H1 (cell line): ENCODE results near the gene STEAP2. TPM values are rescaled to one million over a fixed set of nuclear protein-coding genes. Genes with fewer than 3 reads are reported as not detected.

Experiments used
- CTCF ChIA-PET: fragments of 300-600 bp; sonication (Branson Sonifier 250); formaldehyde crosslinking; loops from one replicate; lab custom pipeline; 2021; ENCODE audit not compliant: partially characterized antibody; lab: Charles Lee
- POLR2A ChIA-PET: fragments of 300-600 bp; sonication (Branson Sonifier 250); formaldehyde crosslinking; loops from one replicate; lab custom pipeline; 2021; ENCODE audit warnings: inconsistent platforms; ENCODE audit not compliant: partially characterized antibody; lab: Charles Lee
- DNase-seq, 2 experiments: peaks; one replicate each; pipeline versions ENCODE4 v3.0.0 to v3.0.0-alpha.2; 2010 to 2022; ENCODE audit warnings: low spot score in 2 of 2, low read depth in 1 of 2, mixed read lengths in 1 of 2
- FAIRE-seq: peaks from 2 replicates; lab custom pipeline; 2011; peaks lifted over from hg19 to GRCh38; lab: Jason Lieb, UNC
- H2AFZ ChIP-seq: 2 replicates; pipeline ENCODE4 v1.8.1; 2012; ENCODE audit warnings: low read length, inconsistent platforms
- H2AK5ac ChIP-seq: 2 replicates; pipeline ENCODE4 v1.6.1; 2013; ENCODE audit warnings: low read depth, low read length
- H2BK120ac ChIP-seq: replicated peaks from 2 replicates; pipeline ENCODE3; 2013; ENCODE audit warnings: low read depth, low read length, inconsistent platforms
- H2BK12ac ChIP-seq: 2 replicates; pipeline ENCODE4 v1.6.1; 2013; ENCODE audit warnings: low read depth, low read length
- H2BK15ac ChIP-seq: 2 replicates; pipeline ENCODE4 v1.6.1; 2013; ENCODE audit warnings: low read length
- H2BK20ac ChIP-seq: 2 replicates; pipeline ENCODE4 v1.6.1; 2013; ENCODE audit warnings: low read length
- H2BK5ac ChIP-seq: 2 replicates; pipeline ENCODE4 v1.6.1; 2013; ENCODE audit warnings: low read depth, low read length
- H3K14ac ChIP-seq: 2 replicates; pipeline ENCODE4 v1.6.1; 2013; ENCODE audit warnings: inconsistent platforms; ENCODE audit not compliant: insufficient read length
- H3K18ac ChIP-seq: 2 replicates; pipeline ENCODE4 v1.6.1; 2013; ENCODE audit warnings: low read length; ENCODE audit errors: extremely low read depth
- H3K23ac ChIP-seq: 2 replicates; pipeline ENCODE4 v1.6.1; 2013; ENCODE audit warnings: inconsistent platforms; ENCODE audit not compliant: insufficient read length
- H3K23me2 ChIP-seq: 2 replicates; pipeline ENCODE4 v1.6.1; 2013; ENCODE audit warnings: low read depth, low read length
- H3K27ac ChIP-seq: 2 replicates; pipeline ENCODE4 v1.6.1; 2011; ENCODE audit warnings: low read depth, low read length, inconsistent platforms
- H3K27me3 ChIP-seq, 4 experiments: replicated peaks in 1 of 4; 1 replicate in 1 of 4; 2 replicates in 3 of 4; pipeline versions ENCODE4 v1.6.1 to v1.8.1; 2011 to 2013; ENCODE audit warnings: low read length in 3 of 4, mild to moderate bottlenecking in 3 of 4, inconsistent platforms in 2 of 4, mixed read lengths in 2 of 4, moderate library complexity in 1 of 4; ENCODE audit not compliant: control insufficient read depth in 3 of 4, insufficient read depth in 3 of 4; ENCODE audit errors: extremely low read depth in 1 of 4
- H3K36me3 ChIP-seq, 4 experiments: 2 replicates each; pipeline versions ENCODE4 v1.6.1 to v1.8.1; 2011 to 2013; ENCODE audit warnings: mild to moderate bottlenecking in 4 of 4, low read length in 3 of 4, moderate library complexity in 2 of 4, control low read depth in 1 of 4, inconsistent platforms in 1 of 4; ENCODE audit not compliant: insufficient read depth in 4 of 4, control insufficient read depth in 2 of 4
- H3K4ac ChIP-seq: replicated peaks from 2 replicates; pipeline ENCODE3; 2013; ENCODE audit warnings: low read length, low read depth, mixed read lengths, inconsistent platforms; ENCODE audit not compliant: insufficient read length
- H3K4me1 ChIP-seq, 4 experiments: replicated peaks in 1 of 4; 1 replicate in 1 of 4; 2 replicates in 3 of 4; pipeline versions ENCODE4 v1.6.1 to v1.8.1; 2011 to 2013; ENCODE audit warnings: low read length in 3 of 4, inconsistent platforms in 2 of 4, mixed read lengths in 1 of 4; ENCODE audit not compliant: insufficient read depth in 4 of 4, control insufficient read depth in 3 of 4
- H3K4me2 ChIP-seq, 2 experiments: 2 replicates each; pipeline versions ENCODE4 v1.6.1 to v1.8.1; 2011 to 2013; ENCODE audit warnings: low read depth in 2 of 2, low read length in 2 of 2, control low read depth in 1 of 2, inconsistent platforms in 1 of 2, mild to moderate bottlenecking in 1 of 2; ENCODE audit not compliant: insufficient read depth in 1 of 2
- H3K4me3 ChIP-seq, 4 experiments: fragments of 200-600, 300-600 bp in 1 of 4; sonication (generic), shearing (Covaris generic), sonication (Bioruptor Twin) in 1 of 4; 2 replicates each; pipeline versions ENCODE4 v1.5.1 to v1.8.1; 2011 to 2016; ENCODE audit warnings: low read length in 4 of 4, low read depth in 3 of 4, control low read depth in 2 of 4, inconsistent platforms in 2 of 4, mild to moderate bottlenecking in 2 of 4, mixed read lengths in 1 of 4, moderate library complexity in 1 of 4; ENCODE audit not compliant: insufficient read depth in 2 of 4; ENCODE audit errors: extremely low read depth in 1 of 4
- H3K56ac ChIP-seq: replicated peaks from 2 replicates; pipeline ENCODE3; 2013; ENCODE audit warnings: low read depth, mild to moderate bottlenecking, mixed read lengths, low read length, inconsistent platforms; ENCODE audit not compliant: insufficient read length
- H3K79me1 ChIP-seq: 2 replicates; pipeline ENCODE4 v1.6.1; 2013; ENCODE audit warnings: low read depth, low read length, control low read depth
- H3K79me2 ChIP-seq, 2 experiments: 2 replicates each; pipeline versions ENCODE4 v1.6.1 to v1.8.1; 2012 to 2013; ENCODE audit warnings: low read length in 2 of 2, mild to moderate bottlenecking in 2 of 2, inconsistent platforms in 1 of 2; ENCODE audit not compliant: insufficient read depth in 2 of 2, control insufficient read depth in 1 of 2
- H3K9ac ChIP-seq, 4 experiments: replicated peaks in 1 of 4; 1 replicate in 1 of 4; 2 replicates in 3 of 4; pipeline versions ENCODE4 v1.6.1 to v1.8.1; 2011 to 2013; ENCODE audit warnings: low read depth in 3 of 4, low read length in 3 of 4, control low read depth in 2 of 4, mild to moderate bottlenecking in 2 of 4, moderate library complexity in 2 of 4, inconsistent platforms in 1 of 4; ENCODE audit errors: extremely low read depth in 1 of 4
- H3K9me3 ChIP-seq, 2 experiments: 2 replicates each; pipeline versions ENCODE4 v1.6.1 to v1.8.1; 2012 to 2013; ENCODE audit warnings: mild to moderate bottlenecking in 2 of 2, moderate library complexity in 2 of 2, control low read depth in 1 of 2, inconsistent platforms in 1 of 2, low read depth in 1 of 2, low read length in 1 of 2, mixed read lengths in 1 of 2; ENCODE audit not compliant: insufficient read depth in 2 of 2
- H4K20me1 ChIP-seq, 2 experiments: replicated peaks in 1 of 2; 2 replicates each; pipeline versions ENCODE3 to v1.8.1; 2011 to 2013; ENCODE audit warnings: inconsistent platforms in 2 of 2, low read length in 2 of 2, mild to moderate bottlenecking in 1 of 2; ENCODE audit not compliant: insufficient read depth in 2 of 2, control insufficient read depth in 1 of 2
- H4K5ac ChIP-seq: 2 replicates; pipeline ENCODE4 v1.6.1; 2013; ENCODE audit warnings: low read length, low read depth, mixed read lengths, inconsistent platforms; ENCODE audit not compliant: insufficient read length
- H4K8ac ChIP-seq: 2 replicates; pipeline ENCODE4 v1.8.0; 2013; ENCODE audit warnings: mild to moderate bottlenecking, moderate library complexity, low read length, inconsistent platforms; ENCODE audit not compliant: insufficient read depth; ENCODE audit errors: extremely low read depth
- H4K91ac ChIP-seq: replicated peaks from 2 replicates; pipeline ENCODE3; 2013; ENCODE audit warnings: low read length, mixed read lengths, inconsistent platforms; ENCODE audit not compliant: insufficient read length
- CEBPB ChIP-seq: IDR thresholded peaks from 2 replicates; pipeline ENCODE4 v1.6.1; 2012; ENCODE audit warnings: low read depth, low read length
- CHD1 ChIP-seq: IDR thresholded peaks from 2 replicates; pipeline ENCODE4 v1.6.1; 2012; ENCODE audit warnings: low read depth, low read length, improper control_type of control experiment
- WGBS, 2 experiments: shearing (Covaris generic) in 1 of 2; methylation state at CpG; one replicate each; pipeline versions ENCODE4 v1.1.6 to v1.1.7; 2013 to 2015; ENCODE audit warnings: low lambda C conversion rate in 2 of 2, mixed read lengths in 2 of 2, inconsistent platforms in 1 of 2, low coverage in 1 of 2, missing lambda C conversion rate in 1 of 2; ENCODE audit not compliant: insufficient replicate concordance in 2 of 2, insufficient coverage in 1 of 2, insufficient read length in 1 of 2; ENCODE audit errors: extremely low coverage in 1 of 2, missing lambda C conversion rate in 1 of 2; 5-methylcytosine and 5-hydroxymethylcytosine counted together
- polyA plus RNA-seq, 7 experiments: library from polyadenylated mRNA; depleted of rRNA in 3 of 7; stranded (reverse) in 5 of 7; unstranded in 2 of 7; fragments of >200 nt in 5 of 7; fragments of 200-250 nt in 2 of 7; gene quantifications; 1 replicate in 5 of 7; 2 replicates in 1 of 7; 4 replicates in 1 of 7; pipeline versions ENCODE4 v1.2.1 to v1.2.3, GENCODE V29; 2011 to 2013; ENCODE audit warnings: missing spikeins in 2 of 7, mixed read lengths in 2 of 7
- total RNA-seq: library from RNA; stranded (reverse); fragmentation: NEBNext Ultra II Directional; extraction: Animal tissue kit (Norgen Biotek cat#: 25700); gene quantifications from 2 replicates; pipeline ENCODE4 v1.2.1, GENCODE V29; 2021

The STEAP2 gene
- total and polyA plus RNA-seq, 2 of the 8 experiments (the other 6 are each of a cell fraction or from before 2014, with no cell fraction given), result 13.4 to 18.4 TPM

DNA sequence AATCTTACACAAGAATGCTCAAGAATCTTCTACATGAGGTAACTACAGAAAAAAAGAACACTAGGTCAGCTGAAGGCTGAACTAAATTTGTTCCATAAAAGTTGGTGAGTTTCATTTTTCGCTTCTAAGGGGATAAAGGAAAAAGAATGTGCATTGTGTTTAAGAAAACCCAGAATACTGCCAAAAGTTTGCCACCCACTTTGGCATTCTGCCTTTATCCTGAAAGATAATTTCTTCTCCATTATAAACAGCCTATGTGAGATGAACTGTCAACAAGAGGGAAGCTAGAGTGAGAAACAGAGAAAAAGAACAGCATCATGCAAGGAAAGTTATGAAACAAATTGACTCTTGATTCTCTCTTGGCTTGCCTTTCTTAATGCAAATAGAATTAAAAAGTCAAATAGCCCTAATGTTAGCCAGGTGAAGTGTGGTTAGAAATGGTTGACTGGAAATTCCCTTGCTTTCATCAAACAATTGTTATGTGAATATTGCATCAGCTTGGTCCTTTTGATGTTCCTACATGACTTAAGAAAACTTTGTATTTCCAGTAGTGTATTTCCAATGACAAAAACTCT, 31.4 kb upstream of the STEAP2 start:
- Histone ChIP-seq H3K4me3 (no peak overlapping the region), H3K14ac (no peak overlapping the region), H4K20me1 (no peaks in the 10 kb centered on the region), H3K36me3 (no peaks in the 10 kb centered on the region), H4K5ac (no peak overlapping the region), H2BK5ac (no peak overlapping the region), H3K56ac (no peak overlapping the region), H3K79me2 (no peaks in the 10 kb centered on the region), H3K4ac (no peak overlapping the region), H2BK12ac (no peak overlapping the region), H4K8ac (no peak overlapping the region), H2AFZ (peak overlapping the region; percentile 0; the same call in 1 of the 2 replicates), H2BK20ac (no peak overlapping the region), H3K27ac (no peak overlapping the region), H3K9ac (no peak overlapping the region), H3K27me3 (no peaks in the 10 kb centered on the region), H2BK120ac (no peak overlapping the region), H3K79me1 (no peaks in the 10 kb centered on the region), H3K18ac (no peak overlapping the region), H2AK5ac (no peak overlapping the region), H3K4me2 (0 out of 4 replicates have a peak overlapping the region, but pooled peaks of 1 of the 2 experiments have one; percentile 4), H3K23me2 (no peaks in the 10 kb centered on the region), H3K23ac (no peak overlapping the region), H3K4me1 (peaks cover 0 to 3% (median 0%) of the 10 kb centered on the region in 4 experiments; a peak in 2 of 7 replicates), H3K9me3 (peaks cover 9 to 11% of the 10 kb centered on the region in 2 experiments; a peak in 3 of 4 replicates), H4K91ac (no peak overlapping the region), H2BK15ac (no peak overlapping the region)
- DNase-seq, result no peak
- WGBS, 2 experiments, result 92% methylated on average over 1 of the region's 1 CpG; no CpG with 5 or more reads in 1 of the 2 experiments
- ChIA-PET POLR2A (no interaction called here), CTCF (no interaction called here)
- peak; percentile 29; the same call in 1 of the 2 replicates for TF ChIP-seq CEBPB
- no peak for TF ChIP-seq CHD1
- FAIRE-seq, result peak; percentile 45
